PC-9 (cell line): ENCODE measurements around the gene PICALM. TPM values are rescaled to one million over a fixed set of nuclear protein-coding genes. Genes with fewer than 3 reads are reported as not detected.

Source experiments
- BruUV-seq: library from RNA; stranded (reverse); fragments of 400-500 nt; replicated peaks from 2 replicates; lab custom pipeline; 2021; lab: Mats Ljungman, UMichigan
- CTCF ChIA-PET: fragments of 300-600 bp; sonication (Branson Sonifier 250); formaldehyde crosslinking; loops from one replicate; lab custom pipeline; 2022; ENCODE audit warnings: antibody characterized with exemption; lab: Charles Lee
- POLR2A ChIA-PET: fragments of 300-600 bp; sonication (Branson Sonifier 250); formaldehyde crosslinking; loops from one replicate; lab custom pipeline; 2022; ENCODE audit warnings: antibody characterized with exemption; ENCODE audit not compliant: unreplicated experiment; lab: Charles Lee
- DNase-seq, 2 experiments: peaks; one replicate each; pipeline versions ENCODE4 v3.0.0 to v3.0.0-alpha.2; 2015 to 2022; ENCODE audit warnings: mixed read lengths in 1 of 2
- H2AFZ ChIP-seq: fragments of 200-600 bp; sonication (generic); 2 replicates; pipeline ENCODE4 v1.8.1; 2017; ENCODE audit warnings: antibody characterized with exemption
- H3F3A ChIP-seq: fragments of 200-600 bp; sonication (generic); 2 replicates; pipeline ENCODE4 v1.8.1; 2017; ENCODE audit warnings: antibody characterized with exemption, mild to moderate bottlenecking, low read depth; ENCODE audit not compliant: insufficient read depth
- H3K27ac ChIP-seq: fragments of 200-600 bp; sonication (generic); 2 replicates; pipeline ENCODE4 v1.6.1; 2016; ENCODE audit warnings: mixed run types
- H3K27me3 ChIP-seq: fragments of 200-600 bp; sonication (generic); 2 replicates; pipeline ENCODE4 v1.6.1; 2016; ENCODE audit warnings: low read depth, mixed run types; ENCODE audit not compliant: insufficient read depth
- H3K36me3 ChIP-seq: fragments of 200-600 bp; sonication (generic); 2 replicates; pipeline ENCODE4 v1.6.1; 2016; ENCODE audit warnings: low read depth, mixed run types
- H3K4me1 ChIP-seq: fragments of 200-600 bp; sonication (generic); replicated peaks from 2 replicates; pipeline ENCODE4 v1.6.1; 2016; ENCODE audit warnings: mixed run types; ENCODE audit not compliant: insufficient read depth
- H3K4me2 ChIP-seq: fragments of 200-600 bp; sonication (generic); 2 replicates; pipeline ENCODE4 v1.6.1; 2017; ENCODE audit warnings: mixed run types
- H3K4me3 ChIP-seq: fragments of 200-600 bp; sonication (generic); 2 replicates; pipeline ENCODE4 v1.6.1; 2016; ENCODE audit warnings: mixed run types
- H3K79me2 ChIP-seq: fragments of 200-600 bp; sonication (generic); 2 replicates; pipeline ENCODE4 v1.6.1; 2017; ENCODE audit warnings: low read depth, mixed run types
- H3K9me2 ChIP-seq: fragments of 200-600 bp; sonication (generic); 2 replicates; pipeline ENCODE4 v1.8.1; 2017; ENCODE audit warnings: mild to moderate bottlenecking; ENCODE audit not compliant: insufficient read depth
- H3K9me3 ChIP-seq: fragments of 200-600 bp; sonication (generic); 2 replicates; pipeline ENCODE4 v1.8.1; 2016; ENCODE audit warnings: low read depth; ENCODE audit not compliant: insufficient read depth
- H4K20me1 ChIP-seq: fragments of 200-600 bp; sonication (generic); 2 replicates; pipeline ENCODE4 v1.8.1; 2017; ENCODE audit not compliant: insufficient read depth
- EZH2 ChIP-seq: fragments of 200-600 bp; sonication (generic); IDR thresholded peaks from 2 replicates; pipeline ENCODE4 v1.8.0; 2017; ENCODE audit warnings: antibody characterized with exemption, low read depth
- intact Hi-C: fragments of 100-400 bp; cut with micrococcal nuclease; formaldehyde crosslinking; loops from one replicate; pipeline ENCODE4 v1.10.0; 2022; ENCODE audit not compliant: unreplicated experiment
- total RNA-seq: library from RNA; stranded (reverse); gene quantifications from 2 replicates; pipeline ENCODE4 v1.2.3, GENCODE V29; 2021
- TF ChIP-seq, protein P1 (sequence below): fragments of 200-600 bp; sonication (generic); conservative IDR thresholded peaks from 2 replicates; pipeline ENCODE4 v1.6.1; 2017; ENCODE audit warnings: mixed run types, antibody characterized with exemption, mild to moderate bottlenecking, moderate library complexity

Gene PICALM
- total RNA-seq, 1 experiment from 2014 or later: 116 TPM

DNA sequence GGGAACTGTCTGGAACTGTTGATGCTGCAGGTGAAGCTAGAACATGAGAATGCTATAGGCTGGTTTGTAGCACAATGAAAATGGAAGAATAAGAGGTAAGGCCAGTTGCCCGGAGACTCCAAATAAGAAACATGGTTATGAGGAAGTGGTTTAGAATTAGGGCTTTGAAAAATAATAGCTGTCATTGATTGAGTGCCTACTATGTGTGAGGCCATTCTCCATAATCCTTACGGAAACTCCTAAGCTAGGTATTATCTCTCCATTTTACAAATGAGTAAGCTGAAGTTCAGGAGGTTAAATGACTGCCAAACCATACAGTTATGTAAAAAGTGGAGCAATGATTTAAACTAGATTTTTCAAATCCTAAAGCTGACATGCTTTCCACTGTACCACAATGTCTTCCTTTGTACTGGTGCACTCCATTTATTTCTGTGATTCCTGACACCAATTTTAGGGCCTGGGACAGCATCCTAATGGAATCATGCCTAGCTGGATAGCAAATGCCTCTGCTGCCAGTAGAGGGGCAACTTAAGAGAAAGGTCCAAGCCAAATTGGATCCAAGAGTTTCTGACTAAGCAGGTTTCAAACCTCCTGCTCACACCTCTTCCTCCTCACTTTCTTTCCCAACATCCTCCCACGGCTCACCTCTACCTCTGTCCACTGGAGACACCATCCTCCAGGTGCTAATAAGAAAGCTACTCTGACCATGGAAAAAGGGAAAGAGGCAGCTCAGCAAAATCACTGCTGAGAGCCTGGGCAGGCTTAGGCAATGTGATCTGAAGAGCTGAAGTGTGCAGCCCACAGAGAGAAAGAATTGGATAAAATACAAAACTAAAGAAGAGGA, 46.9 kb upstream of the PICALM start:
- Histone ChIP-seq H4K20me1 (no peaks in the 10 kb centered on the region), H3K4me2 (peak overlapping the region; percentile 66), H3K4me3 (peak overlapping the region; percentile 16; the same call in 1 of the 2 replicates), H3K36me3 (no peaks in the 10 kb centered on the region), H3K27me3 (no peaks in the 10 kb centered on the region), H3K79me2 (no peaks in the 10 kb centered on the region), H3F3A (peaks cover 14% of the 10 kb centered on the region; the same call in 1 of the 2 replicates), H3K9me2 (no peaks in the 10 kb centered on the region), H3K4me1 (peaks cover 30% of the 10 kb centered on the region), H3K27ac (peak overlapping the region; percentile 82), H2AFZ (peak overlapping the region; percentile 71), H3K9me3 (no peaks in the 10 kb centered on the region)
- CTCF ChIA-PET: interaction anchor here (1.4 kb wide), 1 partner anchor 78 kb away, joined by 6 read pairs; no protein-coding TSS in a partner anchor
- BruUV-seq: no TSS peak
- POLR2A ChIA-PET: interaction anchor here (0.6 kb wide), 2 partner anchors 73 to 328 kb away, joined by 4 to 6 read pairs; no protein-coding TSS in a partner anchor
- no peak for DNase-seq
- TF ChIP-seq, protein P1, sequence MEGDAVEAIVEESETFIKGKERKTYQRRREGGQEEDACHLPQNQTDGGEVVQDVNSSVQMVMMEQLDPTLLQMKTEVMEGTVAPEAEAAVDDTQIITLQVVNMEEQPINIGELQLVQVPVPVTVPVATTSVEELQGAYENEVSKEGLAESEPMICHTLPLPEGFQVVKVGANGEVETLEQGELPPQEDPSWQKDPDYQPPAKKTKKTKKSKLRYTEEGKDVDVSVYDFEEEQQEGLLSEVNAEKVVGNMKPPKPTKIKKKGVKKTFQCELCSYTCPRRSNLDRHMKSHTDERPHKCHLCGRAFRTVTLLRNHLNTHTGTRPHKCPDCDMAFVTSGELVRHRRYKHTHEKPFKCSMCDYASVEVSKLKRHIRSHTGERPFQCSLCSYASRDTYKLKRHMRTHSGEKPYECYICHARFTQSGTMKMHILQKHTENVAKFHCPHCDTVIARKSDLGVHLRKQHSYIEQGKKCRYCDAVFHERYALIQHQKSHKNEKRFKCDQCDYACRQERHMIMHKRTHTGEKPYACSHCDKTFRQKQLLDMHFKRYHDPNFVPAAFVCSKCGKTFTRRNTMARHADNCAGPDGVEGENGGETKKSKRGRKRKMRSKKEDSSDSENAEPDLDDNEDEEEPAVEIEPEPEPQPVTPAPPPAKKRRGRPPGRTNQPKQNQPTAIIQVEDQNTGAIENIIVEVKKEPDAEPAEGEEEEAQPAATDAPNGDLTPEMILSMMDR: no peak
- intact Hi-C loops: no loop called here

DNA sequence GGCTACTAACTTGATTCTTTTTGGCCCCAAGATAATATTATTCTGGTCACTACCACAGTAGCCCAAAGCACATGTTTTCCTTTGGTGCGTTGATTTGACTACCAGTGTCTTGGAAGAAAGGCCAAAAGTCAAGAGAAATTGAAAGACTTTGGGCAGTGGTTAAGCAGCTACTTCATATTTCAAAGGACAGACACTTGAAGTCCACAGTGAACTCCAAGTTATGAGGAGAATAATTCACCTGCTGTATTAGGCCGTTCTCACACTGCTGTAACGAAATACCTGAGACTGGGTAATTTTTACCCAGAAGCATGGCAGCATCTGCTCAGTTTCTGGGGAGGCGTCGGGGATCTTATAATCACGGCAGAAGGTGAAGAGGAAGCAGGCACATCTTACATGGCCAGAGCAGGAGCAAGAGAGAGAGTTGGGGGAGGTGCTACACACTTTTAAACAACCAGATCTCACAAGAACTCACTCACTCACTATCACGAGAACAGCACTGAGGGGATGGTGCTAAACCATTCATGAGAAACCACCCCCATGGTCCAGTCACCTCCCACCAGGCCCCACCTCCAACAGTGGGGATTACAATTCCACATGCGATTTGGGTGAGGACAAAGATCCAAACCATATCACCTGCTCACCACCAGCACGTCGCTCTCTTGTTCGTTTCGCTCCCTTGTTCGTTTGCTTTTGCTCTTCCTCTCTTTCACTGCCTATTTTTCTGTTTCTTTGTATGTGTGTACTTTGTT, 40.2 kb upstream of the PICALM start:
- BruUV-seq: no TSS peak
- H3K36me3 ChIP-seq: no peaks in the 10 kb centered on the region
- no peaks in the 10 kb centered on the region for H3K79me2 ChIP-seq
- no peaks in the 10 kb centered on the region for H4K20me1 ChIP-seq
- no peak for DNase-seq
- H3K27me3 ChIP-seq: no peaks in the 10 kb centered on the region
- H2AFZ ChIP-seq: no peak overlapping the region
- H3K27ac ChIP-seq: no peak overlapping the region
- no peak overlapping the region for H3K4me3 ChIP-seq
- H3K9me2 ChIP-seq: no peaks in the 10 kb centered on the region
- no peaks in the 10 kb centered on the region for H3K9me3 ChIP-seq
- H3K4me2 ChIP-seq: no peak overlapping the region
- CTCF ChIA-PET: no interaction called here
- H3K4me1 ChIP-seq: no peaks in the 10 kb centered on the region
- intact Hi-C loops: no loop called here
- peaks cover 10% of the 10 kb centered on the region for H3F3A ChIP-seq
- TF ChIP-seq EZH2: no peak
- TF ChIP-seq, protein P1: no peak
- POLR2A ChIA-PET: interaction anchor here (0.8 kb wide), 1 partner anchor 35 kb away, joined by 4 read pairs; no protein-coding TSS in a partner anchor

DNA sequence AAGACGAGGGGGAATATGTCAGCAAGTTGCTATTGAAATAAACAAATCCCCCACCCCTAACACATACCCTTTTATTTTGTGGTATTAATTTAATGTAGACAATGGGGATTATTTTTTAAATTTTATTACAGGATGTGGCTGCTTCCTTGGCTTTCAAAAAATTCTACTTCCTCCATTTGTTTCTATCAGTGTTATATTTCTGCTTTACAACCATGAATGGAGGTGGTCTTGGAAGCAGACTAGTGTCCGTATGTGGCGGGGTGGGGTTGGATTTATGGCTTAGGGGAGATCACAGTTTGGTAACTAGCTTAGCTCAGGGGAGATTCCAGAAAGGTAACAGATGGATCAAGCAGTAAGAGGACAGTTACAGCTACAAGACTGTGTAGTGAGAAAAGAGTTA, 39.3 kb upstream of the PICALM start:
- BruUV-seq: no TSS peak
- POLR2A ChIA-PET: interaction anchor here (0.8 kb wide), 1 partner anchor 35 kb away, joined by 4 read pairs; no protein-coding TSS in a partner anchor

More for the DNA sequence above, 39.3 kb upstream of the PICALM start:
- no peak for DNase-seq
- Histone ChIP-seq H3K9me2 (no peaks in the 10 kb centered on the region), H3K4me3 (no peak overlapping the region), H3K36me3 (no peaks in the 10 kb centered on the region), H3K27me3 (no peaks in the 10 kb centered on the region), H2AFZ (no peak overlapping the region), H3K4me2 (no peak overlapping the region), H3K27ac (no peak overlapping the region), H3K79me2 (no peaks in the 10 kb centered on the region), H3K4me1 (peaks cover 3% of the 10 kb centered on the region), H3K9me3 (no peaks in the 10 kb centered on the region), H4K20me1 (no peaks in the 10 kb centered on the region), H3F3A (peaks cover 13% of the 10 kb centered on the region)
- CTCF ChIA-PET: no interaction called here
- TF ChIP-seq, protein P1: no peak
- TF ChIP-seq EZH2: no peak
- intact Hi-C loops: no loop called here
